ENCODE measurements around the gene C8A.

C8A gene

DNA sequence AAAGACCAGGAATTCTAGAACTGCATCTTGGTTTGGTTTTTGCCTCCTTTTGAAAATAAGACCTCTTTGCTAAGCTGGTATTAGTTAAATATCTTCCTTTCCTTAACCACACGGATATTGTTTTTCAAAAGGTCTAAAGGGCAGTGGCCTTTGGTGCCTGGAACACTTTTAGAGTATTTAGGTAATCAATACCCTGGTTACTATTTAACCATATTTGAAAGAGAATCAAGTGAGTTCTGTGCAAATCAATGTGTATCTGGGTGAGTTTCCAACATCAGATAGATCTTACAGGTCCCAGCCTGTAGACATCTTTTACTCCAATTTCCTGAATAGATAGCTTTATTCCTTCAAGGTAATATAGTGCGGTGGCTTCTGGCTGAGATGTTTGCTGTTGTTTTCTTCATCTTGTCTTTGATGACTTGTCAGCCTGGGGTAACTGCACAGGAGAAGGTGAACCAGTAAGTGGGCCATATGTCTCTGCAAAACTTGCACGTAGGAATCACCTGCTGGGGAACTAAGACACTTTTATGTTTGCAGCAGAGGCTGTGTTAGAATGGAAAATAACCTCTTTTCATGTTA, at the start of gene C8A:
Gene C8A, plus strand, starts transcription at position 277 of the 579 bp plus-strand sequence. Its CDS starts 105 bp downstream, at position 382.
- no peak for DNase-seq

DNA sequence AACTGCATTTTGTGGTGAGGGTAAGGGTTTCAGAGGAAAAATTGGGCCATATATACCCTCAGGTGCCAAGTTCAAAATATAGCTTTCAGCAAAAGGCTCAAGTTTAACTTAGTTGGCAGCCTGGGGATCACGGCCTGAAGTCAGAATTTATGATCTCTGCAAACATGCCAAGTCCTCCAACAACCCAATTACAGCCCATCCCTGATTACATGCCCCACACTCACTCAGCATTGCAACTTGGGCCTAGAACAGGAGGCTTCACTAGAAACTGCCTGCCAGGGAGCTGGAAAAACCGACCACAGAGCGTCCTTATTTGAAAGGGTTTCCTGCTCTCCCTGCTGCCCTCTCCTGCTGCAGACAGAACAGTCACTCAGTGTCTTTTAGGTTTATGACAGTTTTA, 47.8 kb upstream of the C8A start:
- DNase-seq: no peak

DNA sequence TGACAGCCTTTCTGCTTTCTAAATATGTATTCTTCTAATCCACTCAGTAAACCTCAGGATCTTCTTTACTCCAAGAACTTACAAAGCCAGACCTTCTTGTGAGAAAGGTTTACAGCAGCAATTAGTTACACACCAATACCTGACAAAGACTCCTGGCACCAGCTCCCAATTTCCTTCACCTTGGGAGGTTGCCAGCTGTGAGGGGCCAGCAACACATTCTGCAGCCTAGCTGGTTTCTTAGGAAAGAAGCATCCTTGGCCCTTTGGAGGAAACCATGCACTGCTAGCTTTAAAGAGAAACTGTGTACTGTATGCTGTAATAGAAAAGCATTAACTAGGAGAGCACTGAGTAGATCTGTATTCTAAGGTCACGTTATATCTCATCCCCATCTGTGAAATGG, 46.2 kb upstream of the C8A start:
- DNase-seq: no peak

DNA sequence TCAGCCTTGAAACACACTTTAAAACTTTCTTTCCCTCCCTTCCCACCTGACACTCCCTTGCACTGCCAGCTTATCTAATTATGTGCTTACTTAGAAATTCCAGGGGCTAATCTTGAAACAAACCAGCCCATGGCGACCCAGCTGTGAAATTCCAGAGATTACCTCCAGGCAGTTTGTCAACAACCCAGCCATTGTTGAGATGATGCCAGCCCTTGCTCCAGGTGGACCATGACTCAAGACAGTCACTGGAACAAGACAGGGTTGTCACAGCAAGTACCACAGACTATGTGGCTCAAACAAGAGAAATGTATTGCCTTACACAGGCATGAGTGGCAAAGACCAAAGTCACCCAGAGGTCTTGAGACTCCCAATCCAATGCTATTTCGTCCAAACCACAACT, 43.3 kb upstream of the C8A start:
- no peak for DNase-seq

DNA sequence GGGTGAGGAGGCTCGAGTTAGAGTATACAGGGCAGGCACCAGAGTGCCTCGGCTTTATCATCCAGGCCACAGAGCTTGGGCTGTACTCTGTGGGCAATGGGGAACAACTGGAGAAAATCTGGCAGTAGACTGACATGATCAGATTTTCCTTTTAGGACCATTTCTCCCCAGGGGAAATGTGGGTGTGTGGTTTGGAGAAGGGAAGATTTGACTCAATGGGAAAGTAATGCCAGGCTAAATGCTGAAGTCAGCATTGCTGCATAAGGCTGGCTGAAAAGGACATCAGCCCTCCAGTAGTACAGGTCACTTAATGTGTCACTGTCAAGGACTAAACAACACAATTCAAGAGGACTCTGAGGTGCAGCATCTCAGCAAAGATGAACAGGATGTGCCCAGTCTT, 40.4 kb upstream of the C8A start:
- DNase-seq: no peak

DNA sequence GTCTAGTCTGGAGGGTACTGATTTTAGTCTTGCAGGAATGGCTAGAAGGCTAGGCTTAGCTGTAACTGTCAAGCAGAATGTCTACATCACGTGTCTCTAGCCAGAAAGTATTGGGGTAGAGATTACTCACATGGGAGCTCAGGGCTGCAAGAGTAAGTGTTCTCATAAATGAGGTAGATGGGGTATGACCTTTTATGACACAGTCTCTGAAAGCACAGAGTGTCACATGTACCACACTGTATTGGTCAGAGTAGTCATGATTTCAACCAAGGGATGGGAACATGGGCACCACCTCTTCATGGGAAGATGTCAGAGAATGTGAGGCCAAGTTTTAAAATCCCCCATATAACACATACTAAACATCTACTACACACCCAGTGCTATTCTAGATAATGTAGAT, 38.3 kb upstream of the C8A start:
- no peak for DNase-seq

DNA sequence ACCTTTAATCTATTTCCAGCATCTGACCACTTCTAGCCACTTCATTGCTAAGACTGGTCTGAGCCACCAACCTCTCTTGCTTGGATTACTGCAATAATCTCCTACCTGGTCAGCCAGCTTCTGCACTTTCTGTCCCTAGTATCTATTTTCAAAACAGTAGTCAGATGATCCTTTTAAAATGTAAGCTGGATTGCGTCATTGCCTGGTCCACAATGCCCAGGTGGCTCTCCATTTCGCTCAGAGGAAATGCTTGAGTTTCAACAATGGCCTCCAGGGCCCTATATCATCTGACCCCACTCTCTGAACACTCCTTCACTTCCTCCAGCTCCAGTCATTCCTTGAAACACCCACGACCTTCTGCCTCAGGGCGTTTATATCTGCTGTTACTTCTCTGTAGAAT, 37.7 kb upstream of the C8A start:
- no peak for DNase-seq

DNA sequence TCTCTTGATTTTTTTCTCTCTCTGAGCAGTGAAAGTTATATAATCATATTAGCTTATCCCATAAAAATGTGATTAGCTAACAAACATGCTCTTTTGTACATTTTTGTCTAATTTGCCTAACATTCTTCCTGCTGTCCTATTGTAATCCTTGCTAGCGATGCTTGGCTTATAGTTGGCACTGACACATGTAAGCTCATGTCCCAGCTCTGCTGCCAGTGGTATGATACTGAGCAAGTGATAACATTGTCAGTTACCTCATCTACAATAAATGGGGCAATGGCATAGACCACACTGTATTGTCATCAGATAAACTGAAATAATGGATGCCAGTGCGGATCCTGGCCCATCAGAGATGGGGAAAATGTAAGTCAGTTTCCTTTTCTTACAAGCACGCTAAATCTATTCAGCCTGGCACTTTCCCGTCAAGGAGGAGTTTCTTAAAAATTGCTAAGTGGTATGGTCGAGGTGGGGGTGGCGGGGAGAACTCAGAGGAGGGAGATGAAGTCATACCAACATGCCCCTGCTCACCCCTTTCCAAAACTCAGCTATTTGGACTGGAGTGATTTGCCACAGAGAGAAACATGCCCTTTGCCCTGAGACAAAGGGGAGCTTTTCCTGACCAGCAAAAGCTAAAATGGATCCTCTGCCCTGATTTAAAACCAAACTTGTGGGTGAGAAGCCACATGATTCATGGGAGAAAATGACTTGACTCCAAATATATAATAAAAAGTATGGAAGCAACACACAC, 36.7 kb upstream of the C8A start:
- no peak for DNase-seq

DNA sequence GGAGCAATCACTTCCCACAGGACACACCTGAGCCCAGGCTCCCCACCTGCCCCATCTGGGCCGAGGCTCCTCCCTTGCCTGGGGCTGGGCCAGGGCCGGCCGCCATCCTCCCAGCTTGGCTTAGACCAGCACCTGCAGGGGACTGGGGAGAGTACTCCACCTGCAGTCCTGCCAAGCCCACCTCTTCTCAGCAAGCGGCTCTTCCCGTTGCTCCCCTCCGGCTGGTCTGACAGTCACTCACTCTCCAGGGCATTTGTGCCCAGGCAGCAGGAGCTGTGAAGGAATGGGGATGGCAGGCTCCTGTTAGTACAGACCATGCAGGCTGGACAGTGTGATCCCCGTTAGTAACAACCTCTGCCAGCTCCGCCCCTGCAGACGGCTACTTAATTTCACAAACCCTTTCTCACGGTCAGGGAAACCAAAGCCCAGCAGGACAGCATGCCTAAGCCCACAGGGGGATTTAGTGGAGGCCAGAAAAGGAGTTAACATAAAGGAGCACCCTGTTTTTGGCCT, 35.2 kb upstream of the C8A start, which contains the start of gene FYB2:
Gene FYB2, minus strand, starts transcription at position 18 of the 513 bp plus-strand sequence. CDS start 114 bp downstream, outside the sequence.
- DNase-seq: no peak

DNA sequence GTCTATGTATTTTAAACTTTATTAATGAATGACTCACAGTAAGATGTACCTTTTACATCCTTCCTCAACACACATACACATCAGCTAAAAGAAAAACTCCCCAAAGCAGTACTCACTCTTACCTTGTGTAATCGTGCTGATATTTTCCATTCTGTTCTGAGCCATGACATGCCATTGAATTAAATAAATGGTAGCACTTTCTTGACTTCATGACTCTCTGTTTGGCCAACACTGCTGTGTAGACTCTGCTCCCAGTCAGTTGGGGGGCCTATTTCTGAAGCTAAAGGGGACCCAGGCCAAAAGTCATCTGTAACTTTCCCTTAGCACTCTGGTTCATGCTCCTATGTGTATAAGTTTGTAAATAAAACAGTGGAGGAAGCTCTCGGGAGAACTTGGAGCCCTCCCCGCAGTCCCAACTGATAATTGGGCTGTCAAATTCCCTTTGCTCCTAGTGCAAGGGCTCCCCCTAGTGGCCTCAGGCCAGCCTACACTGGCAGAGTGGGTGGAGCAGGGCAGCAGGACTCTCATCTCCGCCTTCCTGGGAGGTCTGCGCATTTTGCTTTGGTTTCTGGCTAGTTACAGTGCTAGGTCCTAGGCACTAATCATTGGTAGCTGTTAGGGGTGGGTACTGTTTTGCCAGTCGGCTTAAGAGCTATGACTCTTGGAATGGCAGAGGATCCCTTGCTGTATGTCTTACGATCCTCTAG, 33.7 kb upstream of the C8A start:
- DNase-seq: peak; percentile 71

DNA sequence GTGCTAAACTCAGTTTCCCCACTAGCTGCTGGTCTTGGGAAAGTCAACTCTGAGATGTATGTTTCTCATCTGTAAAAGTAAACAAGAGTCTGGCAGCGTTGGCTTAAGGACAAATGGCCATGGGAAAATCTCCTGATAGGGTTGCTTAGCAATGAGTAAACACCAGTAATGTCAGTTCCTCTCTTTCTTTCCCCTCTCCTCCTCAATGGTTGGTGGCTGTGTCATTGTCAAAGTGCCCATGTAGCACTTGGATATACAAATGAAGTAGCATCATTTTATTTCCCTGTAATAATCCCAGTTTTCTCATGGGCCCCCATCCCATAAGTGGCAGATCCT, 33.2 kb upstream of the C8A start:
- no peak for DNase-seq

DNA sequence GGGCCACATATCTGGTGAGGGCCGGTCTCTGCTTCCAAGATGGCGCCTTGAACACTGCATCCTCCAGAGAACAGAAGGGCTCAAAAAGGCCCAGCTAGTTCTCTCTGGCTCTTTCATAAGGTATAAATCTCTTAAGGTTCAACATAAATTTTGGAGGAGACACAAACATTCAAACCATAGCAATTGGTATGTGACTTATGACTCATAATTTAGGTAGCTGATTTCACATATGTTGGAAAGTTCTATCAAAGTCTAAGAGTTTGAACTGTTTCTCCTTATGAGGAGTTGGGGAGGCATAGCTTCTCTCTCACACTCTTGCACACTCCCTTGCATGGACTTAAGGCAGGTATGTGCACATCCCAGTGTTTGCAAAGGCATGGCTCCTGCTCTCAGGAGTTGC, 30.3 kb upstream of the C8A start:
- no peak for DNase-seq

DNA sequence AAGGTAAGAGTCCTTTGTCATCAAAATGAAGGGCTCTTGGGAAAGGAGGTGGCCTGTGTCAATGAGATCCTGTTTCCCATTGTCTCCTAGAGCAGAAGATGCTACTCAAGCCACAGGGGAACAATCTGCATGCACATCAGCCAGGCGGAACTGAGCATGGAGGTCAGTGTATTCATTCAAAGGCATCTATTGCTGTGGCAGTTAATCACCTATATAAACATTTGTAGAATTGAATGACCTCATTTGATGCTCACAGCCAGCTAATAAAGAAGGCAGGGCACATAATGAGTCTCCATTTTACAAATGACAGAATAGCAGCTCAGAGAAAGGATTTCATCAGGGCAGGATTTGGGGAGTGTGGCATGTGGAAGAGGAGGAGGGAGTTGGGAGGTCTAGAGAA, 29.7 kb upstream of the C8A start:
- no peak for DNase-seq

DNA sequence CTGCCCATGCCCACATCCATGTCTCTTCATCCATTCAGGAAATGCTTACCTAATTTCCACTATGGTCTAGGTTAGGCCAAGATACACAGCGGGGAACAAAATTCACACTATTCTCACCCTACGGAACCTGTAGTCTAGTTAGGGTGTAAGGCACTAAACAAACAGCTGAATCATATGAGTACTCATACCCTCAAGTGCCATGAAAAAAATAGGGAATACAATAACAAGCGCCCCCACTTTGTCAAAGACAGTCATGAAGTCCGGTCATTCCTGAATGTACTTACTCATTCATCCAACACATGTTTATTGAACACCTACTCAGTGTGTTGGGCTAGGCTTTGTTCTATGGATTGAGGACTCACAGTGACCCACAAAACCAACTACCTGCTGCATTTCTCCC, 29.2 kb upstream of the C8A start:
- no peak for DNase-seq

DNA sequence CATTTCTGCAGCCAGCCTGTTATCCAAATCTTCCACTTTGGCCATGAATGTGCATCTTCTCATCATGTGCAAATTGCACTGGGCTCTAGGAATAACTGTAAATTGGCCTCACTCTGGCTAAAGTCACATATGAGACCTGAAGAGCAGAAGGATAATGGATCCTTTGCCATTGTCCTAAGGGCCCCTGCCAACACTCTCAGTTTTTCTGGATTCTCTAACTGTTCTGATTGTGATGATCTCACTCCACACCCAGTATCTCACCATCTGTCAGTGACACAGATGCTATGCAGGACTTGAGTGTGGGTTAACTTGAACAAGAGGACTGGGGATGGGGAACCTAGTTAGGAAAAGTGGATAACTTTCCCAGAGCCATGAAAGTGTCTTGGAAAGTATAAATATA, 26.9 kb upstream of the C8A start:
- DNase-seq: peak; percentile 46

DNA sequence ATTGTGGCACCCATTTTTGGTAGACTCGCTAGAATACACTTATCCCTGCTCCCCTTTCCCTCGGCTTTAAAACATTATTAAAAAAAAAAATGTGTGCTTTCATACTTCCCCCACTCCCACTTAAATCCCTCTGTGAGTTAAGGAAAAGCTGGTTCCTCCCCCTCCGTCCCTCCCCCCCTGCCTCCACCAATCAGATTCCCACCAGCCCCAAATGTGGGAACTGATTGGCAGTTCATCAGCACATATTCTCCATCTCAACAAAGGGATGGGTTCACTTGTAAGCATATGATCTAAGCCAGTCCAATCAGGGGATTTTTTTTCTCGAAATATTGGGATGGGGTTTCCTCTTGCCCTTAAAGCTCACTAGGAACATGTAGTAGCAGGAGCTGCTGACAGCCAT, 24.5 kb upstream of the C8A start:
- no peak for DNase-seq

DNA sequence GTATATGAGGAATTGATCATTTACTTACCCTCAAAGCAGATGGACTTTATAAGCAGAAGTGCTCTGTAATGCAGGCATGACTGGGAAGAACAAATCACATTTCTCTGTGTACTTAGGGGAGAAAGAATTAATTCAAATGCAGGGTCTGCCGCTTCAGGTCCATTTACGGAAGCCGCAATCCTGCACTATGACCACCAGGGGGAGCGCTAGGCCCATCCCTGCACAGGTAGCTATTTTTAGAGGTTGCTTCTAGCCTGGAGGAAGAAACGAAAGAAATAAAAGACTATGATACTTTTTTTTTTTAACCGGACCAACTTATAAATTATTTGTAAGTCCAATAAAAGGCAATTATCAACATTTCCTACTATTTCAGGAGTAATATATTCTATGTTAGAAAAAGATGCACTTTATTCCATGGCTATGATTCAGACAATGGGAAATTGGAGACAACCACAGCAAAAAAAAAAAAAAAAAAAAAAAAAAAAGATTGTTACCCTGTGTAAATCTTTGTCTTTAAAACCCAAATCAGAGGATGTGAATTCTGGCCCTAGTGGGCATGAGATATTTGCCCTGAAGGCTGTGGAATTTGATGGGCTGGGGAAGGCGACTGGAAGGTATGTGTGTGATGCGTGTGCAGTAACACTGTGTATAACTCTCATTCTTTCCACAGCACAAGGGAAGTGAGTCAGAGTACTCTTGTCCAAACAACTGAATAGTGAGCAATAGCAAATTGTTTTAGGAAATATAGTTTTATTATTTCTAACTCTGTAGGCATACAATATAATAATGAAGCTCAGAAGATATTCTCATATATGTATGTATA, 22.5 kb upstream of the C8A start:
- DNase-seq: peak; percentile 72

DNA sequence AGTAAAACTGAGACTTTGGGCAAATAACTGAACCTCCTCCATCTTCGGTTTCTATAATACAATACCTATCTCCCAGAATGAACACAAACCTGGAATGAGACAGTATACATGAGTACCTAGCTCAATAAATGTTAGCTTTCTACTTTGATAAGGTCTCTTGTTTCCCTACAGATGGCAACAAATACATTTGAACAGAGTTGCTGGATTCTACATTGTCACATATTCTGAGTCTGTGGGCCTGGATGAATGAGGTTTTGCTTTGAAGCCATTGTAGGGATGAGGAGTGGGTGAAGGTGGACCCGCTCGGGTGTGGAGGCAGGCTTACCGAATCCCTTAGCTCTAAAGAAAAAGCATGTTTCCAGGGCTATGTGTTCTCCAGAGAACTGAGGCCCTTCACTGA, 21.5 kb upstream of the C8A start:
- no peak for DNase-seq

DNA sequence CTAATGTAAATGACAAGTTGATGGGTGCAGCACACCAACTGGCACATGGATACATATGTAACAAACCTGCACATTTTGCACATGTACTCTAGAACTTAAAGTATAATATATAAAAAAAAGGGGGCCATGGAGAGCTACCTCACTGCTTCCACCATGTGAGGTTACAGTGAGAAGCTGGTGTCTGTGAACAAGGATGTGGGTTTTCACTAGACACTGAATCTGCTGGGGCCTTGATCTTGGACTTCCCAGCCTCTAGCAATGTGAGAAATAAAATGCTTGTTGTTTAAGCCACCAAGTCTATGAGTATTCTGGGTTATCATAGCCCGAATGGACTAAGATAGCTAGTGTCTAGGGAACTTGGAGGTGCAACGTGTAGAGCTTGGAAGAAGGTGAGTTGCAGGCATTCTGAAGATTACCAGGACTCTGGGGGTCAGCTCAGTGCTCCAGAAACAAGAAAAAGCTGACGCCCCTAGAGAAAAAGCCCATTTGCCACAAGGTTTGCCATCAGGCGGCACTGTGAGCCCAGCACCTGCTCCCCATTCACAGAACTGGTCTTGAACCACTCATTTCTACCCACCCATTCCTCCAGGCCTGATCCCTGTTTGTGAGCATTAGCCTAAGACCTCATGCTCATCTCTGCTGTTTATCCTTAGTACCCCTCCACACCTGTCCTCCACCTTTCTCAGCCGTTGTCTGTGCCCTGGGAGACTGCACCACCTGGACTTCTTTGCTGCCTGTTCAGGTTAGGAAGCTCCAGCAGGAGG, 20.3 kb upstream of the C8A start:
- no peak for DNase-seq

DNA sequence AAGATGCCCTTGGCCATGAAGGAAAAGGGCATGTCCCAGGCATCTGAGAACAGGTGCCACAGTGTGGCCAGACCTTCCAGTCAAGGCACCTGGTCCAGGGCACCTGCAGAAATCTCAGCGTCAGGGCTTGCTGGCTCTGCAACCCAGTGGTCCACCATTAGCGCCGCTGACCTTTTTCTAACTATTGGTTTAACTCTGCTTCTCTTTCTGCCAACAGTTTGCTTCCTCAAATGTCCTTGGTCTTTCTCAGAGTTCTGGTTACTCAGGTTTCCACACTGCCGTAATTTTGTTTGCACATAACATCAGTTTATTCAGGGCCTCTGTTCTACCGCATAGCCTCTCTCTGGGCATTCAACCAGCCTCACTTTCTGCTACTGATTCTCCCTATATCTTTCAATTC, 18.9 kb upstream of the C8A start:
- no peak for DNase-seq

DNA sequence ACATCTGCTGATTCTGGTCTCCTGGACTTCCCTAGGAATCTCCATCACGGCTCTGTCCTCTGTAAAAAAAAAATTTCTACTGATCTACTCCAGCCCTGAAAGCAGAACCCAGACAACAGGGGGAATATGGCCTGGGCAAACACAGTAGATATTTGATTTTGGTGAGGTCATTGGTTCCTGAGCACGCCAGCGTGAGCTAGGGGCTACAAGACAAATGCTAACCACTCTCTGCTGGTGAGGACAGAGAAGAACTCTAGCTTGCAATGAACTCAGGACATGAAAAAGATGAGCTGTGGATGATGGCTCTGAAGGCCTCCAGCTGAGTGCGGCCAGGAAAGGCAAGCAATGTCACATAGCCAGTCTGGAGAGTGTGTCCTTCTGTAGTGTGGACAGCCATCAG, 18.2 kb upstream of the C8A start:
- DNase-seq: no peak

DNA sequence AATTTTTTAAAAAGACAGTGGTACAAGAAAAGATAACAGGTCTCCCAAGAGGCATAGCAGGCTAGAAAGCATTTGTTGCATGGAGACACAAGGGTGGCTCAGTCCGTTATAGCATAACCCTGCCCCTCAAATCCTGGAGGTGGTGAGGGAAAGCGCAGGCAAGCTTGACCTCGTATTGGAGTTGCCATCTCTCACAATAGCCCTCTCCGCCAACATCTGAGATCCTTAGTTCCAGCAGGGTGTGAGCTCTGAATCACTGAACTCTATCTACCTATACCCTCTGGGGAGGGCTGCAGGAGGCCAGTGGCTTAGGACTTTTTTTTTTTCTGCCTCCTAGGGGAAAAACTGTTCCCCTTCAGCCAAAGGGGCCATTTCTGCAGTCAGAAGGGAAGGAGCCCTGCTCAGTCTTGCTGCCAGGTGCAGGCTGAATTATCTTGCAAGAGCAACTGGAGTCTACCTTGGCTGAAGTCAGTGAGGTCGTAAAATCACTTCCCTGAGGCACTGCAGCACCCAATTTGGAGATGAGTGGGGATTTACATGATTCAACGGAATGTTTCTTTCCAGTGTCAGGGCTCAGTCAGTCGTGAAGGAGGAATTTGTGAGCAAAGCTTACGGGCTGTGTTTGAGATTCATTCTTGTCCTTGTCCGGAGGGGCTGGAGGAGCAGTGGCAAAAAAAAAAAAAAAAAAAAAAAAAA, 17.2 kb upstream of the C8A start:
- no peak for DNase-seq
